NCI-H82 (cell line): ENCODE results near the gene KRT14.
A peak's percentile ranks its signal among the peaks of the same experiment; 100 is the strongest.
"Not testable (repeated sequence)": the region's sequence is repeated elsewhere in the genome, so short reads cannot be mapped to it uniquely, and the experiment has no call there.

Experiments used
- DNase-seq: peaks from one replicate; lab custom pipeline; 2025; lab: John Stamatoyannopoulos, UW

Gene KRT14

GRCh38 chr17:41547378-41547841, 39.3 kb downstream of the KRT14 start:
- no peak for DNase-seq

- DNase-seq, result no peak
Observed at GRCh38 chr17:41546819-41547218, 39.9 kb downstream of the KRT14 start.

GRCh38 chr17:41545829-41546410, 40.8 kb downstream of the KRT14 start:
- no peak for DNase-seq

- no peak for DNase-seq
Observed at GRCh38 chr17:41544935-41545334, 41.8 kb downstream of the KRT14 start.

- DNase-seq, result peak; percentile 21
Observed at GRCh38 chr17:41544491-41544892, 42.2 kb downstream of the KRT14 start.

GRCh38 chr17:41542786-41543185, 43.9 kb downstream of the KRT14 start:
- not testable (repeated sequence) for DNase-seq

GRCh38 chr17:41542357-41542756, 44.3 kb downstream of the KRT14 start:
- DNase-seq, result no peak

- no peak for DNase-seq
Observed at GRCh38 chr17:41540921-41541625, 45.6 kb downstream of the KRT14 start.

GRCh38 chr17:41539979-41540701, 46.6 kb downstream of the KRT14 start:
- no peak for DNase-seq

GRCh38 chr17:41539071-41539492, 47.6 kb downstream of the KRT14 start:
- DNase-seq, result no peak

GRCh38 chr17:41538565-41538991, 48.1 kb downstream of the KRT14 start:
- no peak for DNase-seq

- DNase-seq, result no peak
Observed at GRCh38 chr17:41537990-41538389, 48.7 kb downstream of the KRT14 start.

- no peak for DNase-seq
Observed at GRCh38 chr17:41537614-41537954, 49.1 kb downstream of the KRT14 start.

- no peak for DNase-seq
Observed at GRCh38 chr17:41536741-41537613, 49.7 kb downstream of the KRT14 start.

- no peak for DNase-seq
Observed at GRCh38 chr17:41535764-41536481, 50.8 kb downstream of the KRT14 start.

GRCh38 chr17:41534899-41535546, 51.7 kb downstream of the KRT14 start:
- DNase-seq, result no peak

- DNase-seq, result no peak
Observed at GRCh38 chr17:41533613-41534012, 53.1 kb downstream of the KRT14 start.

- no peak for DNase-seq
Observed at GRCh38 chr17:41532947-41533570, 53.6 kb downstream of the KRT14 start.
